Stomach (tissue), 9 donors: ENCODE results near the gene UTS2. TPM values are rescaled to one million over a fixed set of nuclear protein-coding genes. Genes with fewer than 3 reads are reported as not detected.

Experiments used
- DNase-seq, 2 donors: peaks; one replicate each; pipeline versions ENCODE4 v3.0.0 to v3.0.0-alpha.2; 2013 to 2019
- H3K27ac ChIP-seq, 5 donors: fragments of 200-600 bp in 4 of 5; sonication (generic) in 4 of 5; one replicate each; pipeline ENCODE4 v1.5.1; 2013 to 2019; ENCODE audit warnings: mild to moderate bottlenecking in 1 of 5, moderate library complexity in 1 of 5
- H3K27me3 ChIP-seq, 3 donors: fragments of 200-600 bp; sonication (generic); one replicate each; pipeline ENCODE4 v1.5.1; 2017 to 2019; ENCODE audit warnings: mixed run types in 1 of 3
- H3K36me3 ChIP-seq, 4 donors: fragments of 200-600 bp; sonication (generic); 1 replicate in 3 of 4; 2 replicates in 1 of 4; pipeline ENCODE4 v1.5.1; 2016 to 2019
- H3K4me1 ChIP-seq, 4 donors: fragments of 200-600 bp; sonication (generic); one replicate each; pipeline ENCODE4 v1.5.1; 2016 to 2019
- H3K4me3 ChIP-seq, 4 donors: fragments of 200-600 bp; sonication (generic) in 3 of 4; one replicate each; pipeline ENCODE4 v1.5.1; 2016 to 2019; ENCODE audit warnings: mild to moderate bottlenecking in 1 of 4
- H3K9me3 ChIP-seq, 4 donors: fragments of 200-600 bp; sonication (generic); one replicate each; pipeline ENCODE4 v1.5.1; 2016 to 2019
- CTCF ChIP-seq, 7 experiments: fragments of 450-650 bp in 4 of 7; fragments of 200-600 bp in 3 of 7; sonication (generic) in 3 of 7; IDR thresholded peaks; one replicate each; pipeline ENCODE4 v1.5.1; 2016 to 2019; ENCODE audit warnings: antibody characterized with exemption in 7 of 7, control low read depth in 2 of 7, mild to moderate bottlenecking in 1 of 7
- EP300 ChIP-seq: sonication (generic); formaldehyde crosslinking; IDR thresholded peaks from one replicate; pipeline ENCODE4 v1.6.1; 2017; ENCODE audit warnings: antibody characterized with exemption
- POLR2A ChIP-seq, 4 donors: fragments of 450-650 bp; IDR thresholded peaks; one replicate each; pipeline ENCODE4 v1.6.1; 2016; ENCODE audit warnings: antibody characterized with exemption in 4 of 4, control low read depth in 2 of 4, mild to moderate bottlenecking in 1 of 4, moderate library complexity in 1 of 4
- POLR2AphosphoS5 ChIP-seq, 3 donors: sonication (generic); formaldehyde crosslinking; IDR thresholded peaks; one replicate each; pipeline ENCODE4 v1.6.1; 2016; ENCODE audit warnings: antibody characterized with exemption in 3 of 3
- WGBS, 5 donors: extraction: QIAGEN DNeasy Blood & Tissue Kit in 3 of 5; methylation state at CpG; one replicate each; pipeline versions ENCODE4 v1.1.5 to v1.1.7; 2013 to 2018; 5-methylcytosine and 5-hydroxymethylcytosine counted together
- intact Hi-C: fragments of 100-400 bp; cut with DNase I; formaldehyde crosslinking; loops from one replicate; pipeline ENCODE4 v1.15.1; 2023; ENCODE audit warnings: low total_unique reads
- polyA plus RNA-seq, 3 donors: library from polyadenylated mRNA; stranded (reverse); fragments of 200-250 nt; gene quantifications; one replicate each; pipeline ENCODE4 v1.2.3, GENCODE V29; 2013
- total RNA-seq, 5 donors: library from RNA; depleted of rRNA; stranded (reverse); fragments of >200 nt; gene quantifications; one replicate each; pipeline versions ENCODE4 v1.1.0 to v1.2.3, GENCODE V29; 2014 to 2016
- donor health status: healthy with polysubstance abuse.
- donor health status: Bipolar disorder and iron deficiency.
- donor health status: healthy.

UTS2 gene
- total and polyA plus RNA-seq, 8 donors: 0.73 TPM; not detected in 7

GRCh38 chr1:7865978-7866377 is 13.1 kb upstream of the UTS2 start:
- H3K27ac ChIP-seq: no peak overlapping the region
- TF ChIP-seq POLR2AphosphoS5 (IDR thresholded peaks at IDR 0.05) (no peak), EP300 (no peak), CTCF (IDR thresholded peaks at IDR 0.05) (no peak), POLR2A (IDR thresholded peaks at IDR 0.05) (no peak)
- intact Hi-C loops: no loop called here
- 82 to 93% (median 87%) methylated on average over 16 of the region's 16 CpGs for WGBS, 5 donors
- no peaks in the 10 kb centered on the region for H3K36me3 ChIP-seq
- no peaks in the 10 kb centered on the region for H3K27me3 ChIP-seq
- DNase-seq: no peak
- no peak overlapping the region for H3K4me3 ChIP-seq
- no peaks in the 10 kb centered on the region for H3K4me1 ChIP-seq
- H3K9me3 ChIP-seq: no peaks in the 10 kb centered on the region

GRCh38 chr1:7863756-7864328 is 11.0 kb upstream of the UTS2 start:
- TF ChIP-seq CTCF (IDR thresholded peaks at IDR 0.05) (no peak), POLR2AphosphoS5 (IDR thresholded peaks at IDR 0.05) (no peak), POLR2A (IDR thresholded peaks at IDR 0.05) (no peak), EP300 (no peak)
- Histone ChIP-seq H3K36me3 (no peaks in the 10 kb centered on the region), H3K27ac (no peak overlapping the region), H3K27me3 (no peaks in the 10 kb centered on the region), H3K4me1 (no peaks in the 10 kb centered on the region), H3K4me3 (no peak overlapping the region), H3K9me3 (no peaks in the 10 kb centered on the region)
- WGBS, 5 donors: 75 to 83% (median 83%) methylated on average over 9 to 17 of the region's 17 CpGs
- intact Hi-C loops: no loop called here
- DNase-seq: no peak

GRCh38 chr1:7862211-7863060 is 9.6 kb upstream of the UTS2 start:
- no peaks in the 10 kb centered on the region for H3K36me3 ChIP-seq
- H3K4me1 ChIP-seq: no peaks in the 10 kb centered on the region
- H3K27me3 ChIP-seq: no peaks in the 10 kb centered on the region
- intact Hi-C loops: no loop called here
- no peaks in the 10 kb centered on the region for H3K9me3 ChIP-seq
- WGBS, 5 donors: 89 to 94% (median 93%) methylated on average over 15 to 17 of the region's 17 CpGs
- no peak for DNase-seq
- H3K4me3 ChIP-seq: no peak overlapping the region
- H3K27ac ChIP-seq: no peak overlapping the region
- TF ChIP-seq EP300 (no peak), POLR2A (IDR thresholded peaks at IDR 0.05) (no peak), POLR2AphosphoS5 (IDR thresholded peaks at IDR 0.05) (no peak), CTCF (IDR thresholded peaks at IDR 0.05) (no peak)

GRCh38 chr1:7861452-7861851 is 8.6 kb upstream of the UTS2 start:
- no peak for TF ChIP-seq EP300
- WGBS, 5 donors: 91 to 95% (median 93%) methylated on average over 15 of the region's 15 CpGs
- Histone ChIP-seq H3K27ac (no peak overlapping the region), H3K27me3 (no peaks in the 10 kb centered on the region), H3K4me3 (no peak overlapping the region), H3K9me3 (no peaks in the 10 kb centered on the region), H3K36me3 (no peaks in the 10 kb centered on the region), H3K4me1 (no peaks in the 10 kb centered on the region)
- DNase-seq: no peak
- intact Hi-C loops: no loop called here

- no peak overlapping the region for H3K4me3 ChIP-seq
- no peaks in the 10 kb centered on the region for H3K36me3 ChIP-seq
- no peaks in the 10 kb centered on the region for H3K9me3 ChIP-seq
- no peaks in the 10 kb centered on the region for H3K27me3 ChIP-seq
- no peaks in the 10 kb centered on the region for H3K4me1 ChIP-seq
- WGBS, 5 donors: 83 to 92% (median 87%) methylated on average over 9 of the region's 9 CpGs
- no peak for TF ChIP-seq EP300
- no peak for TF ChIP-seq POLR2AphosphoS5 (IDR thresholded peaks at IDR 0.05)
- TF ChIP-seq POLR2A (IDR thresholded peaks at IDR 0.05): no peak
- no peak for DNase-seq
- no peak overlapping the region for H3K27ac ChIP-seq
- intact Hi-C loops: no loop called here
These were observed 7.3 kb upstream of the UTS2 start for GRCh38 chr1:7860130-7860529.
